GM23338 (cell line): ENCODE results near the gene ACTN2. TPM values are rescaled to one million over a fixed set of nuclear protein-coding genes. Genes with fewer than 3 reads are reported as not detected.

ENCODE experiments used
- CREB1 ChIP-seq: fragments of 250-450 bp; sonication (Bioruptor Pico); IDR thresholded peaks from 2 replicates; pipeline ENCODE4 v1.5.0; 2020; ENCODE audit warnings: low read depth, mild to moderate bottlenecking, moderate library complexity
- EZH2 ChIP-seq: fragments of 200-600 bp; sonication (generic); IDR thresholded peaks from one replicate; pipeline ENCODE4 v1.8.0; 2017; ENCODE audit warnings: antibody characterized with exemption, mild to moderate bottlenecking, low read depth; ENCODE audit not compliant: unreplicated experiment
- EZH2phosphoT487 ChIP-seq: fragments of 200-600 bp; sonication (generic); IDR thresholded peaks from one replicate; pipeline ENCODE4 v1.8.1; 2018; ENCODE audit warnings: antibody characterized with exemption; ENCODE audit not compliant: unreplicated experiment
- JUNB ChIP-seq: IDR thresholded peaks from one replicate; pipeline ENCODE4 v1.6.1; 2016; ENCODE audit warnings: antibody characterized with exemption; ENCODE audit not compliant: unreplicated experiment
- NANOG ChIP-seq: IDR thresholded peaks from 2 replicates; pipeline ENCODE4 v1.6.1; 2016; ENCODE audit warnings: antibody characterized with exemption, borderline replicate concordance
- REST ChIP-seq: IDR thresholded peaks from one replicate; pipeline ENCODE4 v1.6.1; 2018; ENCODE audit warnings: antibody characterized with exemption; ENCODE audit not compliant: unreplicated experiment
- STAT1 ChIP-seq: IDR thresholded peaks from one replicate; pipeline ENCODE4 v1.6.1; 2016; ENCODE audit warnings: antibody characterized with exemption; ENCODE audit not compliant: unreplicated experiment
- ZNF114 ChIP-seq: fragments of 250-450 bp; sonication (Bioruptor Pico); IDR thresholded peaks from 2 replicates; pipeline ENCODE4 v1.5.0; 2020; ENCODE audit warnings: mild to moderate bottlenecking, moderate library complexity
- ZNF331 ChIP-seq: fragments of 250-450 bp; sonication (Bioruptor Pico); IDR thresholded peaks from 2 replicates; pipeline ENCODE4 v1.5.0; 2020; ENCODE audit warnings: low read depth, mild to moderate bottlenecking, moderate library complexity
- polyA plus RNA-seq: library from polyadenylated mRNA; unstranded; fragments of >200 nt; fragmentation: Nextera tagmentation; extraction: Ambion mirVana; gene quantifications from 2 replicates; pipeline ENCODE4 v1.2.1, GENCODE V29; 2016
- total RNA-seq: library from RNA; depleted of rRNA; stranded (reverse); fragments of >200 nt; shearing (Covaris generic); gene quantifications from 2 replicates; pipeline ENCODE4 v1.2.3, GENCODE V29; 2014
- TF ChIP-seq, protein P1 (sequence below): fragments of 250-450 bp; sonication (Bioruptor Pico); IDR thresholded peaks from 2 replicates; pipeline ENCODE4 v1.5.0; 2020; ENCODE audit warnings: mild to moderate bottlenecking, moderate library complexity
- TF ChIP-seq, protein P2 (sequence below): IDR thresholded peaks from 2 replicates; pipeline ENCODE4 v1.6.1; 2016; ENCODE audit warnings: antibody characterized with exemption

Gene ACTN2
- total and polyA plus RNA-seq, 2 experiments from 2014 or later, result 1.9 to 2.8 TPM

DNA sequence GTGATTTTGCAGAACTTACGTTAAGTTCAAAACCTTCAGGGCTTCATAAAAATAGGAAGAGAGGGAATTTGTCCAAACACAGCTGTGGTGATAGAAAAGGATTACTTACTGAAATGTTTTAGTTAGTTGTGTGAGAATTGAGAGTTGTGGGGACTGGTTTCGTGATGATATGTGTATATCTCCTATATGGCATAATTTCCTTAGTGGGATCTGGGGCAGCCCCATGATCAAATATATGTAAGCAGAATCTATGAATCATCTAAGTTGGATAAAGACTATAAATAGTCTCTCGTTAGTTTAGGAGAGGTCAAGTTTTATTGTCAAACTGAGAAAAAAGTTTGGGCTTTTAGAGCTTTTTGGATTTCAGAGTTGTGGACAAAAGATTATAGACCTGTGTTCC lies 123.7 kb downstream of the ACTN2 start (continued):
- TF ChIP-seq, protein P1, sequence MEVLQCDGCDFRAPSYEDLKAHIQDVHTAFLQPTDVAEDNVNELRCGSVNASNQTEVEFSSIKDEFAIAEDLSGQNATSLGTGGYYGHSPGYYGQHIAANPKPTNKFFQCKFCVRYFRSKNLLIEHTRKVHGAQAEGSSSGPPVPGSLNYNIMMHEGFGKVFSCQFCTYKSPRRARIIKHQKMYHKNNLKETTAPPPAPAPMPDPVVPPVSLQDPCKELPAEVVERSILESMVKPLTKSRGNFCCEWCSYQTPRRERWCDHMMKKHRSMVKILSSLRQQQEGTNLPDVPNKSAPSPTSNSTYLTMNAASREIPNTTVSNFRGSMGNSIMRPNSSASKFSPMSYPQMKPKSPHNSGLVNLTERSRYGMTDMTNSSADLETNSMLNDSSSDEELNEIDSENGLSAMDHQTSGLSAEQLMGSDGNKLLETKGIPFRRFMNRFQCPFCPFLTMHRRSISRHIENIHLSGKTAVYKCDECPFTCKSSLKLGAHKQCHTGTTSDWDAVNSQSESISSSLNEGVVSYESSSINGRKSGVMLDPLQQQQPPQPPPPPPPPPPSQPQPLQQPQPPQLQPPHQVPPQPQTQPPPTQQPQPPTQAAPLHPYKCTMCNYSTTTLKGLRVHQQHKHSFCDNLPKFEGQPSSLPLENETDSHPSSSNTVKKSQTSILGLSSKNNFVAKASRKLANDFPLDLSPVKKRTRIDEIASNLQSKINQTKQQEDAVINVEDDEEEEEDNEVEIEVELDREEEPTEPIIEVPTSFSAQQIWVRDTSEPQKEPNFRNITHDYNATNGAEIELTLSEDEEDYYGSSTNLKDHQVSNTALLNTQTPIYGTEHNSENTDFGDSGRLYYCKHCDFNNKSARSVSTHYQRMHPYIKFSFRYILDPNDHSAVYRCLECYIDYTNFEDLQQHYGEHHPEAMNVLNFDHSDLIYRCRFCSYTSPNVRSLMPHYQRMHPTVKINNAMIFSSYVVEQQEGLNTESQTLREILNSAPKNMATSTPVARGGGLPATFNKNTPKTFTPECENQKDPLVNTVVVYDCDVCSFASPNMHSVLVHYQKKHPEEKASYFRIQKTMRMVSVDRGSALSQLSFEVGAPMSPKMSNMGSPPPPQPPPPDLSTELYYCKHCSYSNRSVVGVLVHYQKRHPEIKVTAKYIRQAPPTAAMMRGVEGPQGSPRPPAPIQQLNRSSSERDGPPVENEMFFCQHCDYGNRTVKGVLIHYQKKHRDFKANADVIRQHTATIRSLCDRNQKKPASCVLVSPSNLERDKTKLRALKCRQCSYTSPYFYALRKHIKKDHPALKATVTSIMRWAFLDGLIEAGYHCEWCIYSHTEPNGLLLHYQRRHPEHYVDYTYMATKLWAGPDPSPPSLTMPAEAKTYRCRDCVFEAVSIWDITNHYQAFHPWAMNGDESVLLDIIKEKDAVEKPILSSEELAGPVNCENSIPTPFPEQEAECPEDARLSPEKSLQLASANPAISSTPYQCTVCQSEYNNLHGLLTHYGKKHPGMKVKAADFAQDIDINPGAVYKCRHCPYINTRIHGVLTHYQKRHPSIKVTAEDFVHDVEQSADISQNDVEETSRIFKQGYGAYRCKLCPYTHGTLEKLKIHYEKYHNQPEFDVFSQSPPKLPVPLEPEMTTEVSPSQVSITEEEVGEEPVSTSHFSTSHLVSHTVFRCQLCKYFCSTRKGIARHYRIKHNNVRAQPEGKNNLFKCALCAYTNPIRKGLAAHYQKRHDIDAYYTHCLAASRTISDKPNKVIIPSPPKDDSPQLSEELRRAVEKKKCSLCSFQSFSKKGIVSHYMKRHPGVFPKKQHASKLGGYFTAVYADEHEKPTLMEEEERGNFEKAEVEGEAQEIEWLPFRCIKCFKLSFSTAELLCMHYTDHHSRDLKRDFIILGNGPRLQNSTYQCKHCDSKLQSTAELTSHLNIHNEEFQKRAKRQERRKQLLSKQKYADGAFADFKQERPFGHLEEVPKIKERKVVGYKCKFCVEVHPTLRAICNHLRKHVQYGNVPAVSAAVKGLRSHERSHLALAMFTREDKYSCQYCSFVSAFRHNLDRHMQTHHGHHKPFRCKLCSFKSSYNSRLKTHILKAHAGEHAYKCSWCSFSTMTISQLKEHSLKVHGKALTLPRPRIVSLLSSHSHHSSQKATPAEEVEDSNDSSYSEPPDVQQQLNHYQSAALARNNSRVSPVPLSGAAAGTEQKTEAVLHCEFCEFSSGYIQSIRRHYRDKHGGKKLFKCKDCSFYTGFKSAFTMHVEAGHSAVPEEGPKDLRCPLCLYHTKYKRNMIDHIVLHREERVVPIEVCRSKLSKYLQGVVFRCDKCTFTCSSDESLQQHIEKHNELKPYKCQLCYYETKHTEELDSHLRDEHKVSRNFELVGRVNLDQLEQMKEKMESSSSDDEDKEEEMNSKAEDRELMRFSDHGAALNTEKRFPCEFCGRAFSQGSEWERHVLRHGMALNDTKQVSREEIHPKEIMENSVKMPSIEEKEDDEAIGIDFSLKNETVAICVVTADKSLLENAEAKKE, result no peak
- no peak for TF ChIP-seq EZH2phosphoT487
- TF ChIP-seq STAT1, result no peak
- no peak for TF ChIP-seq CREB1 (CRISPR knock-in tag)
- no peak for TF ChIP-seq ZNF331 (CRISPR knock-in tag)
- TF ChIP-seq, protein P2, sequence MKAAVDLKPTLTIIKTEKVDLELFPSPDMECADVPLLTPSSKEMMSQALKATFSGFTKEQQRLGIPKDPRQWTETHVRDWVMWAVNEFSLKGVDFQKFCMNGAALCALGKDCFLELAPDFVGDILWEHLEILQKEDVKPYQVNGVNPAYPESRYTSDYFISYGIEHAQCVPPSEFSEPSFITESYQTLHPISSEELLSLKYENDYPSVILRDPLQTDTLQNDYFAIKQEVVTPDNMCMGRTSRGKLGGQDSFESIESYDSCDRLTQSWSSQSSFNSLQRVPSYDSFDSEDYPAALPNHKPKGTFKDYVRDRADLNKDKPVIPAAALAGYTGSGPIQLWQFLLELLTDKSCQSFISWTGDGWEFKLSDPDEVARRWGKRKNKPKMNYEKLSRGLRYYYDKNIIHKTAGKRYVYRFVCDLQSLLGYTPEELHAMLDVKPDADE, result no peak
- no peak for TF ChIP-seq NANOG
- no peak for TF ChIP-seq JUNB
- no peak for TF ChIP-seq REST
- no peak for TF ChIP-seq EZH2
- no peak for TF ChIP-seq ZNF114 (CRISPR knock-in tag)
